Activated CD4-positive, CD25-positive, alpha-beta regulatory T cell (primary cell): ENCODE measurements around the gene TNIP2.
"Not testable (repeated sequence)": the region's sequence is repeated elsewhere in the genome, so short reads cannot be mapped to it uniquely, and the experiment has no call there.

Source experiments
- DNase-seq, 4 experiments: peaks; one replicate each; lab custom pipeline; 2025; lab: John Stamatoyannopoulos, UW

Gene TNIP2

DNA sequence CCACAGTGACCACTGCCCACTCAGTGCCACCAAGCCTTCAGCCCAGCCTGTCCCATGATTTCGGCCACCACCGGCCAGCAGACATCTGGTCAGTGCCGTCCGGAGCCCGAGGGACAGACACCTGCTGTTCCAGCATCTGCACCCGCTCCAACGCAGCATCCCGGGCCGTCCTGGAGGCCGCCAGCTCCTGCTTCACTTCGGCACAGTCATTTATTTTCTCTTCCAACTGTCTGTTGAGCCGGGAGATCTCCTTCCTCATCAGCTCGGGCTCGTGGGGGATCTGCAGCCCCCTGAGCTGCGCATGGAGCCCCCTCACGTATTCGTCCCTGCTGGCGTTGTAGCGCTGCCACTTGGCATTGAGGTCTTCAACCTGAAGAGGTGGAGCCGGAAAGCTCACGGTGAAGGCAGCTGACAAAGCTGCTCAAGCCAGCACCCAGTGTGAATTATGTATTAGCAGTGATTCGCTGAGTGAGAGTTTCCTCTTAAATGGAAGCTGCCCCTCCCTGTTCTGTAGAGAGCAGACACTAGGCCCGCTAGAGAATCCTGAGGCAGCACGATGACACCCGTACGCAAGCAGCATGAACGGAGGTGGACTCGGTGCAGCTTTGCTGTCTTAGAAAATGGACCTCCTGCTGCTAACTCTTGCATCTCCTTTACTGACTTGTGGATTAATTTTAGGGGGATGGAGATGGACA is 11.4 kb downstream of the TNIP2 start:
- no peak for DNase-seq

GRCh38 chr4:2743518-2744445 is 12.4 kb downstream of the TNIP2 start:
- DNase-seq: no peak

GRCh38 chr4:2742823-2743517 is 13.2 kb downstream of the TNIP2 start:
- DNase-seq: no peak

- DNase-seq: no peak
Measured at GRCh38 chr4:2742081-2742822, 13.9 kb downstream of the TNIP2 start.

DNA sequence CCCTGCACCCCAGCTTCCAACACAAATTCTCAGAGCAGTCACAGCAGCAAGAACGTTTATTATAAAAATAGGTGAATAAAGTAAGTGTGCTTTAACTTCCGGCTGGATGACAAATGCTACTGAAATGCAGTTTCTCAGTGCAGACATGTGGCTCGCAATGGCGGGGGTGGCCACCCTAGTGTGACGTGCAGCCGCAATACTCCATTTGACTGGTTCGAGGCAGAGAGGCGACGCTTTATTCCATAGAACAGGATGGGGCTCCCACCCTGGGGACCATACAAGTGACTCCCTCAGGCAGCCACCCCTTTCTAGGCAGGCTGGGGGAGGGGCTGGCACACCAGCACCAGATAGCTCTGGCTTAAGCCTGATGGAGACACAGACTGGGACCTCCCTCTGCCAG is 14.5 kb downstream of the TNIP2 start:
- DNase-seq: no peak

- not testable (repeated sequence) for DNase-seq
Measured at GRCh38 chr4:2738296-2738695, 17.8 kb downstream of the TNIP2 start.

GRCh38 chr4:2735869-2736268 is 20.3 kb downstream of the TNIP2 start:
- no peak for DNase-seq

DNA sequence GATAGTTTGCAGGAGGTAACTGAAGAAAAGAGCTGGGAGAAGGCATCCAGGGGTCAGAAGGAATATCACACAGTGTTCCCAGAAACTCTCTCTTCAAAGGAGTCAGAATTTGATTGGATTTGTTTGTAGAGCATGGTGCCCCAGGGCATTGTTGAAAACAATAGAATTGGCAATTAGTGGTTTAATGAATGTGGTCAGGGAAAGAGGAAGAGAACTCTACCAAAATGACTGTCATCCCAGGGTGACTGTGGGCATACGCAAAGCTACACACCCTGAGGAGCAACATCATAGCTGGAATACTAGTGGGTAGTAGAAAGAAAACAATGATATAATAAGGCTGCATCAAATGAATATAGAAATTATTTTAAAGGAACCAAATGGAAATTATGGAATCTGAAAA is 21.5 kb downstream of the TNIP2 start:
- DNase-seq: no peak

DNA sequence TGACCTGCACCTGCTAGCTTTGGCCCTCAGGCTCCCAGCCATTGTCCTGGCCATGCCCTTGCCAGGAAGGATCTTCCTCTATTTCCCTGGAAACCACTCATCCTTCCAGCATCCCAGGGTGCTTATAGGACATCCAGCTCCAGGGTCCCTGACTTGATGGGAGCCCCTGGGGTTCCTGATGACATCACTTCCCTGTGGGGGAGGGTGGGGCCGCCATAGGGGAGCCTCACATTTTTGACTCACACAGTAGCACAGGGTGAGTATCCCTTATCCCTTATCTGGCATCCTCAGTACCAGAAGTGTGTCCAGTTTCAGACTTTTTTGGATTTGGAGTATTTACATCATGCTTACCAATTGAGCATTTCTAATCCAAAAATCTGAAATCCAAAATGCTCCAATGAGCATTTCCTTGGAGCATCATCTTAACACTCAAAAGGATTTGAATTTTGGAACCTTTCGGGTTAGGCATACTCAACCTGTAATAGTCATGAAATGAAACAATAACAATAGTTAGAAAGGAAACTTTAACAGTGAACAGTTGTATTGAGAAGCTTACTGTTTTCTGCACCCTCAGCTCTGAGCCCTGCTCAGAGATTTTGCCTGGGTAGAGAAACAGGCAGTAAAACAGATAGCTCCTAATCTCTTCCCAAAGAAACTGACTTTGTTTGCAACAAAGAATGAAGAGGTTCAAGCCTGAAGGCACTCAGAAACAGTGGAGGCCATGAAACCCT is 22.1 kb downstream of the TNIP2 start:
- DNase-seq: no peak

- no peak for DNase-seq
Measured at GRCh38 chr4:2733001-2733843, 22.9 kb downstream of the TNIP2 start.

GRCh38 chr4:2732526-2732925 is 23.6 kb downstream of the TNIP2 start:
- no peak for DNase-seq

GRCh38 chr4:2731907-2732317 is 24.2 kb downstream of the TNIP2 start:
- no peak for DNase-seq

- DNase-seq: no peak
Measured at GRCh38 chr4:2729533-2729875, 26.6 kb downstream of the TNIP2 start.

- DNase-seq: no peak
Measured at GRCh38 chr4:2728806-2729532, 27.2 kb downstream of the TNIP2 start.

DNA sequence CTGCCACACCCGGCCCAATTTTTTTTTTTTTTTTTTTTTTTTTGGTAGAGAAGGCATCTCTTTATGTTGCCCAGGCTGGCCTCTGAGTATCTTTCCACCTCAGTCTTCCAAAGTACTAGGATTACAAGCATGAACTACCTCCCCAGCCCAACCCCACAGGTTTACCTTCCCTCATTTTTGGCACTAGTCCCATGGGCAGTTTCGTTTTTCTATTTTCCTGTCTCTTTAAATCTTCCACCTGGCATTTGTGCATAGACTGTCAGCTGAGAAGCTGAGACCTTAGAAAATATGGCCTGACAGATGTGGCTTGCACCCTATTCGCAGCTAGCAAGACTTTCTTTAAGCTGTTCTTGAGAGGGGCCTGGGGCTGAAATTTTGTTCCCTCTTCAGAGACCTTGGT is 27.9 kb downstream of the TNIP2 start:
- DNase-seq: no peak

GRCh38 chr4:2726881-2727280 is 29.3 kb downstream of the TNIP2 start:
- DNase-seq: not testable (repeated sequence)

GRCh38 chr4:2725380-2725779 is 30.8 kb downstream of the TNIP2 start:
- no peak for DNase-seq

DNA sequence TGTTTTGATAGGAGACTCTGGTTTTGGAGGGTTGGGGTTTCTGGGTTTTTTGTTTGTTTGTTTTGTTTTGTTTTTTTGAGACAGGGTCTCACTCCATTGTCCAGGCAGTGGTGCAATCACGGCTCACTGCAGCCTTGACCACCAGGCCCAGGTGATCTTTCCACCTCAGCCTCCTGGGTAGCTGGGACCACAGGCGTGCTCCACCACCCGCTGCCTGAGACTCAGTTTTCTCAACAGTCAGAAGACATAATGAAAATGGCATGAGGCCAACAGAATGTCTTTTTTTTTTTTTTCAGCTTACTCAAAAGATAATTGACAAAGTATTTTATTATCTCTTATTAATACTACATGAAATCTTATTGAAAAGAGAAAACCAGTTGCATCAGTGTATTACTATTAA is 32.4 kb downstream of the TNIP2 start:
- DNase-seq: no peak

DNA sequence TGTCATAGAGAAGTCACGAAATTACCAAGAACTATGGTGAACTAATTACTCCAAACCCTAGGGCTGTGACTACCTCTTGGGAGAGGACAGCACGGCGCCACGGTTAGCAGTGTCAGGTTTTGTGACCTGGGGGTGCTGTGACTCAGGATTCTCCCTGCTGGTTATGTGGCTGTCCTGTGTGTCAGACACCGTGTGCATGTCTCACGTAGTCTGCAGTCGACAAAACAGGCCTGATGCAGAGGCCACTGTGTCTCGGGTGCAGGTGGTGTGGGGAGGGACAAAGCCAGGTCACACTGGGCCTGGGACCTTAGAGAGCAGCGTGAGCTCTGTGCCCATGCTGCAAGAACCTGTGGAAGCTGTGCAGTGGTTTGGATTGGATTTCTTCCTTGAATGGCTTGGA is 34.1 kb downstream of the TNIP2 start:
- DNase-seq: no peak

DNA sequence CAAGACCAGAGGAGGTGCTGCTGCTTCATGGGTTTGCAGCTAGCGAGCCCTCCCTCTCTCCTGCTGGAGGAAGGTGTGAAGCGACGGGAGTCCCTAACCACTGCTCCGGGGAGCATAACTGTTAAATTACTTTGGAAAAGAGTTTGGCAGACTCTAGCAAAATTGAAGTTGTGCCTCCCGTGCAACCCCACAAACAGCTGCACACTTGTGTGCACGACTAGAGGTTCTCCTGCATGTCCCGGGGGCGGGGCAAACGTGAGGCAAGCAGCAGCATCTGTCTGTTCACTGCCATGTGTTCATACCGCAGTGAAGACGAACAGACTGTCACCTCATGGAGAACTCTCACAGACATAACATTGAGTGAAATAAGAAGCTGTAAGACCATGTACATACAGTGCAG is 34.5 kb downstream of the TNIP2 start:
- no peak for DNase-seq
